ENCODE measurements around the gene ACTA1. TPM values are rescaled to one million over a fixed set of nuclear protein-coding genes. Genes with fewer than 3 reads are reported as not detected.

Gene ACTA1
- total RNA-seq, 2 donors from 2014 or later = 8.2 to 17.3 TPM

GRCh38 chr1:229385853-229386456 lies 47.9 kb downstream of the ACTA1 start:
- TF ChIP-seq CTCF (conservative IDR thresholded peaks at IDR 0.05) = no peak
- Mint-ChIP-seq H3K27ac (no peak overlapping the region), H3K27me3 (ENCODE audit: insufficient read depth) (peaks cover 14% of the 10 kb centered on the region), H3K36me3 (ENCODE audit: low read depth) (no peaks in the 10 kb centered on the region), H3K9me3 (peaks cover 4% of the 10 kb centered on the region), H3K4me3 (no peak overlapping the region), H3K4me1 (peaks cover 9% of the 10 kb centered on the region)
- no peak overlapping the region for H3K27ac ChIP-seq (ENCODE audit: low read depth, low read length)
- H3K9me3 ChIP-seq (ENCODE audit: control insufficient read depth, low read length) = no peaks in the 10 kb centered on the region
- 85 to 91% methylated on average over 7 to 8 of the region's 8 CpGs for WGBS, 2 experiments (ENCODE audit: insufficient coverage in 1 of 2, insufficient read length in 1 of 2)
- peaks cover 3% of the 10 kb centered on the region for H3K4me1 ChIP-seq (ENCODE audit: control insufficient read depth, insufficient read depth, low read length)
- no peaks in the 10 kb centered on the region for H3K27me3 ChIP-seq (ENCODE audit: control insufficient read depth, insufficient read depth, low read length, poor library complexity, severe bottlenecking)
- no peak for DNase-seq
- H3K9ac ChIP-seq (ENCODE audit: extremely low read depth, low read length, poor library complexity, severe bottlenecking) = no peak overlapping the region
- H3K4me3 ChIP-seq (ENCODE audit: low read length) = no peak overlapping the region
- H3K36me3 ChIP-seq (ENCODE audit: control insufficient read depth, insufficient read depth, low read length) = no peaks in the 10 kb centered on the region

GRCh38 chr1:229384822-229385221 lies 49.1 kb downstream of the ACTA1 start:
- DNase-seq = no peak
- no peak for TF ChIP-seq CTCF (conservative IDR thresholded peaks at IDR 0.05)
- H3K9me3 Mint-ChIP-seq = no peaks in the 10 kb centered on the region

GRCh38 chr1:229383961-229384360 lies 49.9 kb downstream of the ACTA1 start:
- no peak for TF ChIP-seq CTCF (conservative IDR thresholded peaks at IDR 0.05)
- peaks cover 5% of the 10 kb centered on the region for H3K27me3 ChIP-seq (ENCODE audit: control insufficient read depth, insufficient read depth, low read length, poor library complexity, severe bottlenecking)
- no peaks in the 10 kb centered on the region for H3K9me3 ChIP-seq (ENCODE audit: control insufficient read depth, low read length)
- no peak overlapping the region for H3K27ac Mint-ChIP-seq
- no peaks in the 10 kb centered on the region for H3K36me3 ChIP-seq (ENCODE audit: control insufficient read depth, insufficient read depth, low read length)
- no peak overlapping the region for H3K4me3 Mint-ChIP-seq
- no peak for DNase-seq
- H3K36me3 Mint-ChIP-seq (ENCODE audit: low read depth) = no peaks in the 10 kb centered on the region
- WGBS, 2 experiments (ENCODE audit: insufficient coverage in 1 of 2, insufficient read length in 1 of 2) = 92 to 100% methylated on average over 4 to 5 of the region's 5 CpGs
- peaks cover 28% of the 10 kb centered on the region for H3K4me1 Mint-ChIP-seq
- H3K9ac ChIP-seq (ENCODE audit: extremely low read depth, low read length, poor library complexity, severe bottlenecking) = no peak overlapping the region
- H3K27me3 Mint-ChIP-seq (ENCODE audit: insufficient read depth) = peaks cover 9% of the 10 kb centered on the region
- H3K9me3 Mint-ChIP-seq = no peaks in the 10 kb centered on the region
- H3K4me3 ChIP-seq (ENCODE audit: low read length) = no peak overlapping the region
- no peak overlapping the region for H3K27ac ChIP-seq (ENCODE audit: low read depth, low read length)
- peaks cover 15% of the 10 kb centered on the region for H3K4me1 ChIP-seq (ENCODE audit: control insufficient read depth, insufficient read depth, low read length)

More at GRCh38 chr1:229384822-229385221, 49.1 kb downstream of the ACTA1 start:
- Histone ChIP-seq H3K27ac (ENCODE audit: low read depth, low read length) (no peak overlapping the region), H3K27me3 (ENCODE audit: control insufficient read depth, insufficient read depth, low read length, poor library complexity, severe bottlenecking) (peaks cover 5% of the 10 kb centered on the region), H3K9ac (ENCODE audit: extremely low read depth, low read length, poor library complexity, severe bottlenecking) (no peak overlapping the region), H3K36me3 (ENCODE audit: control insufficient read depth, insufficient read depth, low read length) (no peaks in the 10 kb centered on the region), H3K9me3 (ENCODE audit: control insufficient read depth, low read length) (no peaks in the 10 kb centered on the region), H3K4me3 (ENCODE audit: low read length) (no peak overlapping the region), H3K4me1 (ENCODE audit: control insufficient read depth, insufficient read depth, low read length) (peaks cover 15% of the 10 kb centered on the region)
- Mint-ChIP-seq H3K36me3 (ENCODE audit: low read depth) (no peaks in the 10 kb centered on the region), H3K4me1 (peaks cover 20% of the 10 kb centered on the region), H3K27me3 (ENCODE audit: insufficient read depth) (peaks cover 14% of the 10 kb centered on the region), H3K4me3 (no peak overlapping the region), H3K27ac (no peak overlapping the region)
- 92 to 95% methylated on average over 7 of the region's 7 CpGs for WGBS, 2 experiments (ENCODE audit: insufficient coverage in 1 of 2, insufficient read length in 1 of 2)

All from endodermal cell (in vitro differentiated cells).